ENCODE data around the gene PSMA3.

PSMA3 gene

DNA sequence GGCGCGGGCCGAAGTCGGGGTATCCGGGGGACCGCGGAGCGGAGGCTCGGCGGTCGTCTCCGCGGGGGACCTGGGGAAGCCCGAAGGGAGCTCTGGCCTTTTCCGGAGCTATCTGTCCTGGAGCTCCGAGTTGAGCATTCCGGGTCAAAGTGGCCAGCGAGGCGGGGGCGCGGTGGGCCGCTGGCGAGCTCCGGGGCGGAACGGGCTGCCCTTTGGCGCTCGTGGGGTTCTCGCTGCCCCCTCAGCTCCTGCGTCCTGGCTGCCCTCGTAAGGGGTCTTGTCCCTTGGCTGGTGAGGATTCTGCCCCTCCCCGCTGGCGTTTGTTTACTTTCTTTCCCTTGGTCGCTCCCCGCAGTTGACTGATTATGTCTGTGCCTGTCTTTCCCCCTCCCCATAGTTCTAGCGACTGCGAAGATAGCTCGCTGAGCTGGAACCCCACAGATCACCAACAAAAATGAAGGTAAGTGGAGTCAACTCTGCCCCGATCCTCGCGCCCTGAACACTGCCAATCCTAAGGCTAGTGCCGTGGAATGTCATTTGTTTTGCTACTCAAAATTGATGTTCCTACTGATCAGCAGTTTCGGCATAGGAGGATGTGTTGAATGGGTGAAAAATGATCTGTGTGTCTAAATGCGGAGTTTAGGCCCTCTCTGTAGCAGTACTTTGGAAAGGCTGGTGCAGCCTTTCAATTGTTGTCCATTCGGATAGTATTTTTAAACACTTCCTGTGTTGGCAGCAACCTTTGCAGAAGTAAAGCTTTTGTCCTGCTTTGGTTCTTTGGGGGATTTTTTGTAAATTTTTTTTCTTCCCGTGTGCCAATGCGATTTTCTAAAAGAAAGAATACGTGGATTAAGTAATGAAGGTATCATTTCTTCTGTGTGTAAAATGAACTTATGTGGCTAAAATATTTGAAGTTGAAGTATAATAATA, 55.0 kb downstream of the PSMA3 start:
- no peak for DNase-seq

DNA sequence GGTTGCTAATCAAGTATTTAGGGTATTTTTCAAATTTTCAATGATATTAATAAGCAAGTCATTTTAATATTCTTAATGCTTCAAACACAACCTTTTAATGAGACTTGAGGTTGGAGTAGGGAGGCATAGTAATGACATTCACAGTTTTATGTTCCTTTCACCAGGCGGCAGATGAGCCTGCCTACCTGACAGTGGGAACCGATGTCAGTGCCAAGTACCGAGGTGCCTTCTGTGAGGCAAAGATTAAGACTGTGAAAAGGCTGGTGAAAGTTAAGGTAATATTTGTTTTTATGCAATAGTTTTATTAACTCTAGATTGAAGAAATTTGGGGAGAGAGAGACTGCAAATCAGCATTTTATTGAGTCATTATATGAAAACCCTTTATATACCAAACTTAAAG, 56.8 kb downstream of the PSMA3 start:
- no peak for DNase-seq

DNA sequence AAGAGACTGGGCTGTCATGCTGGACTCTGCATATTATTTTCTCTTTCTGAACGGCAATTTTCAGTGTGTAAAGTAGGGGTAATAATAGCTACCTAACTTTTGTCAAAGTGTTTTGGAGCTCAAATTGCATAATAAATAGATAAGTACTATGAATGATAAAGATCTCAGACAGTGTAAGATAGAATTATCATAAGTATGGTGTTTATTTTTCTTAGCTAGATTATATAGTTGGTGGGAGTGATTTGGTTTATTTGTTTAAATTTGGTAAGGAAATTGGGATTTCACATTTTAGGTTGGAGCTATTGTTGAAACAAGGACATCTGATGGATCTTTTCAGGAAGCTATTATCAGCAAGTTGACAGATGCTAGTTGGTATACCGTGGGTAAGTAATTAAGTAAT, 61.1 kb downstream of the PSMA3 start:
- no peak for DNase-seq

DNA sequence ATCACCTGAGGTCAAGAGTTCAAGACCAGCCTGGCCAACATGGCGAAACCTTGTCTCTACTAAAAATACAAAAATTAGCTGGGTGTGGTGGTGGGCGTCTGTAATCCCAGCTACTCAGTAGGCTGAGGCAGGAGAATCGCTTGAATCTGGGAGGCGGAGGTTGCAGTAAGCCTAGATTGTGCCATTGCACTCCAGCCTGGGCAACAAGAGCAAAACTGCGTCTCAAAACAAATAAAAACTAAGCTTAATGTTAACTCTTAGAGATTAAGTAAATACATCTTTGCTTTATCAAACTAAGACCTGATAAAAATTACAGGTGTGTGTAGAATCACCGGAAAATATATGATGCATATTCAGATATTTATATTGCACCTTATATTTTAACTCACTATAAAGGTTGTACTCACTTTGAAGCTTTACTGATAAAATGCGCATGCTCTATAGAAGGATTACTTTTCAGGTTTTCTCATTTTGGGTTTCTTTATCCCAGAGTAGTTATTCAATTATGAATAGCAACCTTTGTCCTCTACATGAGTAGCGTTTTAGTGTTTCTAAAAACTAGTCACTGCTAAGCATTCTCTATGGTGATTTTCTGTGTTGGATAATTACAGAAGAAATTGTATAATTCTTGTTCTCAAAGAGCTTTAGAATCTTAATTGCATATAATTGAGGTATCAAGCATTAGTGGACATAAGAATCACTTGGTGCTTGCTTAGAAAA, 63.1 kb downstream of the PSMA3 start:
- no peak for DNase-seq

DNA sequence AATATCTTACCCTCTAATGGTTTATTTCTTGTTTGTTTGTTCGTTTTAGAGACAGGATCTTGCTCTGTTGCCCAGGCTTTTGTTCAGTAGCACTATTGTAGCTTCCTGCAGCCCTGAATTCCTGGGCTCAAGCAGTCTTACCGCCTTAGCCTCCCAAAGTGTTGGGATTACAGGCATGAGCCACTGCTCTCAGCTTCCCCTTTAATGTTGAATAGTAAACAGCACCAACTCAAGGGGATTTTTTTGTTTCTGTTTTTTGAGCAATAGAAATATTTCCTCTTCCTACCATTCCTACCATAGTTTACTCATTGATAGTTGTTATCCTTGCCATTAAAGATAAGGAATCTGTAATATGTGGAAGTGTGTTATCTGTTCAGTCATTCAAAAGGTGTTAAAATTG, 64.4 kb downstream of the PSMA3 start:
- no peak for DNase-seq

DNA sequence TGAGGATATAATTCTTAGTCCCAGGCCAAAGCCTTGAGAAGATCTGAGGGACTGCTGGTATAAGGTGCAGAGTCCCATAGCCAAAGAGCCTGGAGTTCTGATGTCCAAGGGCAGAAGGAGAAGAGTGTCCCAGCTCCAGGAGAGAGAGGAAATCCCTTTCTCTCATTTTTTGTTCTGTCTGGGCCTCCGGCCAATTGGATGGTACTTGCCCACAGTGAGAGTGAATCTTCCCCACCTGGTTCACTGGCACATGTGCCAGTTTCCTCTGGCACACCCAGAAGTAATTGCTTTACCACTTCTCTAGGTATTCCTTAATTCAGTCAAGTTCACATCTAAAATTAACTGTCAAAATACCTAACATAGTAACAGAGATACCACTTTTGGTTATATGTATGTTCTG, 69.1 kb downstream of the PSMA3 start:
- DNase-seq: no peak

DNA sequence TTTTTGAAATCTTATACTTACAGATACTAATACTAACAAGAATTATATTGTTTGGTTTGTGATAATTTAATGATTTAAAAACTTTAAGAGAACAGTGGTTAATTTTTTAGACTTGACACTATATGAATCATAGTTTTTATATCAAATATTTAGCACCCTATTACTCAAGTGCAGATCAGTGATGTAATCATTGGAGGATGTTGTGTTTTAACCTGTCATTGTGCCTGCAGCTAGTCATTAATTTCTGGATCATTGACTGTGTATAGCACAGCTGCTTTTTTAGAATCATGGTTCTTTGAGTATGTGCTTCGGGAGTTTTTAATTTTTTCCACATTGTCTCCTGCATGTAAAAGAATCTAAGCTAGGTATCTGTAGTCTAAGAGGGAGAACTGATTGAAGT, 71.0 kb downstream of the PSMA3 start:
- no peak for DNase-seq

Measured in NCI-H1436 treated with DMSO at 0.1 percent for 48 hours (cell line).